CD14-positive monocyte (primary cell): ENCODE results near the gene ASF1A. TPM values are rescaled to one million over a fixed set of nuclear protein-coding genes. Genes with fewer than 3 reads are reported as not detected.

Source experiments
- DNase-seq, 3 donors: peaks; one replicate each; pipeline ENCODE4 v3.0.0-alpha.2; 2011 to 2022
- H2AFZ ChIP-seq: 2 replicates; pipeline ENCODE4 v1.6.0; 2012; ENCODE audit warnings: mild to moderate bottlenecking, low read depth, low read length, inconsistent platforms; ENCODE audit not compliant: insufficient read depth, poor library complexity, severe bottlenecking
- H3K27ac ChIP-seq, 2 donors: 1 replicate in 1 of 2; 2 replicates in 1 of 2; pipeline ENCODE4 v1.5.1; 2012 to 2013; ENCODE audit warnings: low read length in 2 of 2, control low read depth in 1 of 2, inconsistent platforms in 1 of 2, low read depth in 1 of 2, mild to moderate bottlenecking in 1 of 2
- H3K27me3 ChIP-seq, 2 donors: one replicate each; pipeline versions ENCODE4 v1.6.0 to v1.6.1; 2011 to 2013; ENCODE audit warnings: low read length in 2 of 2; ENCODE audit not compliant: control insufficient read depth in 2 of 2, insufficient read depth in 2 of 2
- H3K36me3 ChIP-seq, 2 donors: replicated peaks in 1 of 2; 1 replicate in 1 of 2; 2 replicates in 1 of 2; pipeline versions ENCODE4 v1.5.1 to v1.6.1; 2012 to 2013; ENCODE audit warnings: low read length in 2 of 2, control low read depth in 1 of 2, inconsistent platforms in 1 of 2, mild to moderate bottlenecking in 1 of 2; ENCODE audit not compliant: insufficient read depth in 2 of 2, control insufficient read depth in 1 of 2
- H3K4me1 ChIP-seq, 2 donors: 1 replicate in 1 of 2; 2 replicates in 1 of 2; pipeline versions ENCODE4 v1.5.1 to v1.6.1; 2012 to 2013; ENCODE audit warnings: low read length in 2 of 2, control low read depth in 1 of 2, inconsistent platforms in 1 of 2, mild to moderate bottlenecking in 1 of 2, moderate library complexity in 1 of 2; ENCODE audit not compliant: insufficient read depth in 2 of 2, control insufficient read depth in 1 of 2
- H3K4me2 ChIP-seq: replicated peaks from 2 replicates; pipeline ENCODE3; 2012; ENCODE audit warnings: low read length, moderate library complexity, mild to moderate bottlenecking; ENCODE audit not compliant: poor library complexity, severe bottlenecking; ENCODE audit errors: extremely low read depth
- H3K4me3 ChIP-seq, 3 experiments: fragments of 200-600 bp in 1 of 3; sonication (generic) in 1 of 3; replicated peaks in 1 of 3; 1 replicate in 2 of 3; 2 replicates in 1 of 3; pipeline ENCODE4 v1.5.1; 2011 to 2013; ENCODE audit warnings: low read length in 3 of 3, mild to moderate bottlenecking in 3 of 3, control low read depth in 2 of 3, low read depth in 2 of 3, inconsistent platforms in 1 of 3, moderate library complexity in 1 of 3
- H3K79me2 ChIP-seq: 2 replicates; pipeline ENCODE4 v1.6.0; 2012; ENCODE audit warnings: mild to moderate bottlenecking, control low read depth, inconsistent platforms, low read length, moderate library complexity; ENCODE audit not compliant: insufficient read depth
- H3K9ac ChIP-seq: 2 replicates; pipeline ENCODE4 v1.6.0; 2017; ENCODE audit warnings: low read length, mild to moderate bottlenecking; ENCODE audit not compliant: insufficient read depth, poor library complexity, severe bottlenecking
- H3K9me3 ChIP-seq, 2 donors: replicated peaks in 1 of 2; 1 replicate in 1 of 2; 2 replicates in 1 of 2; pipeline versions ENCODE4 v1.5.1 to v1.6.1; 2012 to 2013; ENCODE audit warnings: low read length in 2 of 2, control low read depth in 1 of 2; ENCODE audit not compliant: control insufficient read depth in 1 of 2, insufficient read depth in 1 of 2
- H4K20me1 ChIP-seq: 2 replicates; pipeline ENCODE4 v1.6.0; 2012; ENCODE audit warnings: mild to moderate bottlenecking, low read length, control low read depth, moderate library complexity; ENCODE audit not compliant: insufficient read depth
- H3K27ac Mint-ChIP-seq, 7 donors: one replicate each; pipeline ENCODE4 v1.8.0; 2020; ENCODE audit warnings: mild to moderate bottlenecking in 7 of 7, mixed read lengths in 7 of 7, moderate library complexity in 6 of 7, inconsistent platforms in 2 of 7
- H3K27me3 Mint-ChIP-seq, 3 donors: one replicate each; pipeline ENCODE4 v1.8.0; 2021 to 2022; ENCODE audit warnings: low read depth in 3 of 3, mild to moderate bottlenecking in 3 of 3, mixed read lengths in 3 of 3, moderate library complexity in 3 of 3, inconsistent platforms in 1 of 3
- H3K36me3 Mint-ChIP-seq, 2 donors: one replicate each; pipeline ENCODE4 v1.8.0; 2020; ENCODE audit warnings: mixed read lengths in 2 of 2, inconsistent platforms in 1 of 2, mild to moderate bottlenecking in 1 of 2
- H3K4me1 Mint-ChIP-seq: one replicate; pipeline ENCODE4 v1.8.0; 2020; ENCODE audit warnings: mild to moderate bottlenecking, mixed read lengths
- H3K4me3 Mint-ChIP-seq, 2 donors: one replicate each; pipeline ENCODE4 v1.8.0; 2020; ENCODE audit warnings: mild to moderate bottlenecking in 2 of 2, mixed read lengths in 2 of 2, moderate library complexity in 1 of 2
- H3K9me3 Mint-ChIP-seq, 7 donors: one replicate each; pipeline ENCODE4 v1.8.0; 2020 to 2022; ENCODE audit warnings: mixed read lengths in 7 of 7, mild to moderate bottlenecking in 6 of 7, moderate library complexity in 6 of 7, inconsistent platforms in 2 of 7
- CTCF ChIP-seq: fragments of 200-600 bp; IDR thresholded peaks from one replicate; pipeline ENCODE4 v1.8.0; 2022; ENCODE audit warnings: antibody characterized with exemption, mild to moderate bottlenecking
- WGBS: methylation state at CpG from one replicate; pipeline ENCODE4 v1.1.5; 2013; ENCODE audit warnings: missing lambda C conversion rate; ENCODE audit not compliant: insufficient coverage; 5-methylcytosine and 5-hydroxymethylcytosine counted together
- intact Hi-C, 2 donors: fragments of 100-400 bp; cut with micrococcal nuclease; formaldehyde crosslinking; loops; one replicate each; pipeline versions ENCODE4 v1.15.0 to v1.15.1; 2023
- polyA plus RNA-seq, 3 donors: library from polyadenylated mRNA; depleted of rRNA in 1 of 3; unstranded in 2 of 3; stranded (reverse) in 1 of 3; fragments of 300-500 nt in 2 of 3; fragments of >200 nt in 1 of 3; fragmentation: Illumina TruSeq in 2 of 3; gene quantifications; 1 replicate in 2 of 3; 2 replicates in 1 of 3; pipeline ENCODE4 v1.2.3, GENCODE V29; 2012 to 2021

ASF1A gene
- polyA plus RNA-seq, 3 donors = 3.1 to 14.4 (median 10.5) TPM

GRCh38 chr6:118871331-118871730 is 22.6 kb upstream of the ASF1A start:
- H3K9ac ChIP-seq = no peak overlapping the region
- H4K20me1 ChIP-seq = peaks cover 54% of the 10 kb centered on the region
- H3K4me1 ChIP-seq = peaks cover 0 to 2% of the 10 kb centered on the region in 2 donors
- H3K9me3 ChIP-seq = no peaks in the 10 kb centered on the region
- Mint-ChIP-seq H3K4me1 (peaks cover 22% of the 10 kb centered on the region), H3K27me3 (no peaks in the 10 kb centered on the region), H3K9me3 (peaks cover 0 to 7% (median 4%) of the 10 kb centered on the region in 7 donors), H3K36me3 (peaks cover 10 to 30% of the 10 kb centered on the region in 2 donors), H3K4me3 (no peak overlapping the region), H3K27ac (no peak overlapping the region)
- no peak overlapping the region for H3K4me3 ChIP-seq
- H3K36me3 ChIP-seq = no peaks in the 10 kb centered on the region
- DNase-seq = no peak
- H3K79me2 ChIP-seq = peaks cover 70% of the 10 kb centered on the region
- TF ChIP-seq CTCF = no peak
- intact Hi-C loops = no loop called here
- H3K27ac ChIP-seq = no peak overlapping the region
- WGBS = 100% methylated on average over 2 of the region's 5 CpGs
- no peak overlapping the region for H3K4me2 ChIP-seq
- H3K27me3 ChIP-seq = no peaks in the 10 kb centered on the region
- H2AFZ ChIP-seq = no peak overlapping the region

- Histone ChIP-seq H3K4me3 (no peak overlapping the region), H4K20me1 (peaks cover 53% of the 10 kb centered on the region), H3K9me3 (no peaks in the 10 kb centered on the region), H3K9ac (no peak overlapping the region), H3K79me2 (peaks cover 70% of the 10 kb centered on the region), H3K36me3 (peaks cover 0 to 6% of the 10 kb centered on the region in 2 donors), H3K4me2 (no peak overlapping the region), H3K4me1 (peaks cover 0 to 2% of the 10 kb centered on the region in 2 donors), H3K27ac (no peak overlapping the region), H3K27me3 (no peaks in the 10 kb centered on the region), H2AFZ (no peak overlapping the region)
- H3K4me3 Mint-ChIP-seq = no peak overlapping the region
- H3K27me3 Mint-ChIP-seq = no peaks in the 10 kb centered on the region
- no peak overlapping the region for H3K27ac Mint-ChIP-seq
- peaks cover 13 to 30% of the 10 kb centered on the region in 2 donors for H3K36me3 Mint-ChIP-seq
- intact Hi-C loops = no loop called here
- no peak for TF ChIP-seq CTCF
- H3K4me1 Mint-ChIP-seq = peaks cover 22% of the 10 kb centered on the region
- peaks cover 0 to 6% (median 3%) of the 10 kb centered on the region in 7 donors for H3K9me3 Mint-ChIP-seq
- no peak for DNase-seq
Measured at GRCh38 chr6:118872318-118872717, 21.6 kb upstream of the ASF1A start.
